Measurements from ENCODE around the gene ADAMTS2.
A peak's percentile ranks its signal among the peaks of the same experiment; 100 is the strongest.

The ADAMTS2 gene

GRCh38 chr5:179142434-179143198 is 202.6 kb downstream of the ADAMTS2 start:
- DNase-seq (ENCODE audit: low read depth, low spot score) = no peak

- DNase-seq (ENCODE audit: low read depth, low spot score) = peak; percentile 27
Measured at GRCh38 chr5:179141867-179142266, 203.4 kb downstream of the ADAMTS2 start.

- no peak for DNase-seq (ENCODE audit: low read depth, low spot score)
Measured at GRCh38 chr5:179140293-179140692, 205.0 kb downstream of the ADAMTS2 start.

GRCh38 chr5:179139936-179140235 is 205.4 kb downstream of the ADAMTS2 start:
- DNase-seq (ENCODE audit: low read depth, low spot score) = no peak

GRCh38 chr5:179139111-179139935 is 205.9 kb downstream of the ADAMTS2 start:
- no peak for DNase-seq (ENCODE audit: low read depth, low spot score)

GRCh38 chr5:179138568-179138925 is 206.7 kb downstream of the ADAMTS2 start:
- peak; percentile 19 for DNase-seq (ENCODE audit: low read depth, low spot score)

GRCh38 chr5:179137643-179138567 is 207.4 kb downstream of the ADAMTS2 start:
- DNase-seq (ENCODE audit: low read depth, low spot score) = no peak

- DNase-seq (ENCODE audit: low read depth, low spot score) = no peak
Measured at GRCh38 chr5:179137016-179137642, 208.1 kb downstream of the ADAMTS2 start.

- DNase-seq (ENCODE audit: low read depth, low spot score) = no peak
Measured at GRCh38 chr5:179135441-179136215, 209.6 kb downstream of the ADAMTS2 start.

- DNase-seq (ENCODE audit: low read depth, low spot score) = no peak
Measured at GRCh38 chr5:179135006-179135405, 210.3 kb downstream of the ADAMTS2 start.

GRCh38 chr5:179134511-179134910 is 210.8 kb downstream of the ADAMTS2 start:
- no peak for DNase-seq (ENCODE audit: low read depth, low spot score)

- DNase-seq (ENCODE audit: low read depth, low spot score) = no peak
Measured at GRCh38 chr5:179132586-179133355, 212.5 kb downstream of the ADAMTS2 start.

GRCh38 chr5:179131886-179132585 is 213.2 kb downstream of the ADAMTS2 start:
- no peak for DNase-seq (ENCODE audit: low read depth, low spot score)

- DNase-seq (ENCODE audit: low read depth, low spot score) = no peak
Measured at GRCh38 chr5:179131321-179131835, 213.9 kb downstream of the ADAMTS2 start.

GRCh38 chr5:179130101-179130681 is 215.1 kb downstream of the ADAMTS2 start:
- DNase-seq (ENCODE audit: low read depth, low spot score) = no peak

- DNase-seq (ENCODE audit: low read depth, low spot score) = no peak
Measured at GRCh38 chr5:179129607-179130071, 215.6 kb downstream of the ADAMTS2 start.

GRCh38 chr5:179128976-179129375 is 216.3 kb downstream of the ADAMTS2 start:
- DNase-seq (ENCODE audit: low read depth, low spot score) = no peak

GRCh38 chr5:179128041-179128365 is 217.3 kb downstream of the ADAMTS2 start:
- no peak for DNase-seq (ENCODE audit: low read depth, low spot score)
